CD4-positive, alpha-beta memory T cell (primary cell): ENCODE measurements around the gene NFATC2IP. TPM values are rescaled to one million over a fixed set of nuclear protein-coding genes. Genes with fewer than 3 reads are reported as not detected.
"Not testable (repeated sequence)": the region's sequence is repeated elsewhere in the genome, so short reads cannot be mapped to it uniquely, and the experiment has no call there.

Experiments
- CTCF ChIA-PET: fragments of 350-600 bp; sonication (Branson Sonifier 250); formaldehyde crosslinking; loops from one replicate; lab custom pipeline; 2021; ENCODE audit warnings: inconsistent platforms; ENCODE audit not compliant: partially characterized antibody; lab: Charles Lee
- POLR2A ChIA-PET: fragments of 350-600 bp; sonication (Branson Sonifier 250); formaldehyde crosslinking; loops from one replicate; lab custom pipeline; 2021; ENCODE audit not compliant: partially characterized antibody; lab: Charles Lee
- DNase-seq, 5 donors: peaks; one replicate each; pipeline versions ENCODE4 v3.0.0 to v3.0.0-alpha.2; 2020 to 2022; ENCODE audit warnings: mixed read lengths in 1 of 5
- H3K27ac ChIP-seq: one replicate; pipeline ENCODE4 v1.7.0; 2013; ENCODE audit warnings: low read depth, low read length
- H3K27me3 ChIP-seq: 2 replicates; pipeline ENCODE4 v1.7.0; 2013; ENCODE audit warnings: mild to moderate bottlenecking, low read length, moderate library complexity; ENCODE audit not compliant: insufficient read depth
- H3K36me3 ChIP-seq: 2 replicates; pipeline ENCODE4 v1.7.0; 2013; ENCODE audit warnings: mild to moderate bottlenecking, low read length, moderate library complexity; ENCODE audit not compliant: insufficient read depth
- H3K4me1 ChIP-seq: 2 replicates; pipeline ENCODE4 v1.7.0; 2013; ENCODE audit warnings: mild to moderate bottlenecking, low read length, moderate library complexity; ENCODE audit not compliant: insufficient read depth
- H3K4me3 ChIP-seq, 2 donors: one replicate each; pipeline ENCODE4 v1.7.0; 2013; ENCODE audit warnings: low read length in 2 of 2, mild to moderate bottlenecking in 1 of 2
- H3K9me3 ChIP-seq, 2 donors: one replicate each; pipeline ENCODE4 v1.7.0; 2013; ENCODE audit warnings: low read length in 2 of 2, control low read depth in 1 of 2; ENCODE audit not compliant: control insufficient read depth in 1 of 2
- H3K27ac Mint-ChIP-seq, 7 donors: one replicate each; pipeline ENCODE4 v1.8.0; 2020 to 2021; ENCODE audit warnings: mixed read lengths in 7 of 7, mild to moderate bottlenecking in 6 of 7, inconsistent platforms in 3 of 7, moderate library complexity in 3 of 7
- H3K27me3 Mint-ChIP-seq, 2 donors: one replicate each; pipeline ENCODE4 v1.8.0; 2020 to 2021; ENCODE audit warnings: mixed read lengths in 2 of 2
- H3K36me3 Mint-ChIP-seq, 2 donors: one replicate each; pipeline ENCODE4 v1.8.0; 2020 to 2021; ENCODE audit warnings: mixed read lengths in 2 of 2, inconsistent platforms in 1 of 2, mild to moderate bottlenecking in 1 of 2
- H3K4me1 Mint-ChIP-seq, 4 donors: one replicate each; pipeline ENCODE4 v1.8.0; 2020 to 2021; ENCODE audit warnings: mixed read lengths in 4 of 4, mild to moderate bottlenecking in 1 of 4
- H3K4me3 Mint-ChIP-seq, 8 donors: one replicate each; pipeline ENCODE4 v1.8.0; 2020 to 2021; ENCODE audit warnings: mixed read lengths in 8 of 8, mild to moderate bottlenecking in 7 of 8, moderate library complexity in 6 of 8, inconsistent platforms in 3 of 8
- H3K9me3 Mint-ChIP-seq, 8 donors: one replicate each; pipeline ENCODE4 v1.8.0; 2020 to 2021; ENCODE audit warnings: mixed read lengths in 8 of 8, mild to moderate bottlenecking in 5 of 8, inconsistent platforms in 3 of 8, moderate library complexity in 1 of 8
- intact Hi-C: fragments of 100-400 bp; cut with micrococcal nuclease; formaldehyde crosslinking; loops from one replicate; pipeline ENCODE4 v1.15.1; 2023
- polyA plus RNA-seq, 2 donors: library from polyadenylated mRNA; unstranded; fragments of 300-500 nt; fragmentation: Illumina TruSeq; gene quantifications; one replicate each; pipeline ENCODE4 v1.2.3, GENCODE V29; 2021
- total RNA-seq, 2 experiments: library from RNA; stranded (reverse); gene quantifications; one replicate each; pipeline ENCODE4 v1.2.3, GENCODE V29; 2021

Gene NFATC2IP
- total and polyA plus RNA-seq, 4 experiments from 2014 or later = 29.3 to 115 (median 67.4) TPM

DNA sequence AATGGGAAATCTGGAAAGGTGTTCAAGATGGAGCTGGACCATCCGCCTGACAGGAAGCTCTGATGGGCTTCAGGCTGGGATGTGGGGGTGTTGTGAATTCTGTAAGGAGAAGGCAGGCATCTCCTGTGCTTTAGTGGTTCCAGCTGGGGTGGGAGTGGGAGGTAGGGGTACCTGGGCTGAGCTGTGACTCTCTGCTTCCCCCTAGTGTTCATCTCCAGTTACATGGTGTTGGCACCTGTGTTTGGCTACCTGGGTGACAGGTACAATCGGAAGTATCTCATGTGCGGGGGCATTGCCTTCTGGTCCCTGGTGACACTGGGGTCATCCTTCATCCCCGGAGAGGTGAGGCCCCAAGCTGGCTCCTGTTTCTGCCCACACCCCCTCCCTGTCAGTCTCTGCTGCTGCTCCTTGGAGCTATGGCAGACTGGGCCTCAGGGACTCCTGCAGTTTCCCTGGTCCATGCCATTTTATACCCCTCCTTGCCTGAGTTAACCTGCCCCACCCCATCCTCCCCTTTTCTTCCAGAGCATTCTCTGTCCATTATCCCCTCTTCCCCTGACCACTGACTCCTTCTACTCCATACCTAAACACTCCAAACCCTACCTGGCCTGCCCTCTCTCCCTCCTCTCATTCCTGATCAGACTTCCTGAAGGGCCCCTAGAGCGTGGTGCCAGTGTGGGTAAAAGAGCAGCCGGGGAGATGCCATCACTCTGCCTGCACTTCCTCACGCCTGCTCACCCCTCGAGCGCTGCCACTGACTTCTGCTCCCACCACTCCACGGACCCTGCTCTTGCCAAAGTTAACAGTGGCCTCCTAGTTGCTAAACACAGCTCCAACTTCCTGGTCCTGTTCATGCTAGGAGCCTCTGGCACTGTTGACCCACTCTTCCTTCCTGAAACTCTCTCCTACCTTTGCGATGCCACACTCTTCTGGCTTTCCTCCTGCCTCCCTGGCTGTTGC, 27.2 kb downstream of the NFATC2IP start:
- no peak overlapping the region for H3K27ac ChIP-seq
- ChIA-PET POLR2A (interaction anchor here (0.9 to 7.3 kb wide), 6 partner anchors 8 to 97 kb away, joined by 3 to 155 read pairs (median 4); partner anchors contain the start of gene LAT), CTCF (interaction anchor here (0.8 to 4.3 kb wide), 20 partner anchors 10 to 52 kb away, joined by 3 to 41 read pairs (median 7); no protein-coding TSS in a partner anchor)
- intact Hi-C loops = no loop called here
- H3K4me3 ChIP-seq = no peak overlapping the region
- peaks cover 28% of the 10 kb centered on the region for H3K36me3 ChIP-seq
- peaks cover 33% of the 10 kb centered on the region for H3K4me1 ChIP-seq
- Mint-ChIP-seq H3K4me1 (peaks cover 29 to 50% (median 40%) of the 10 kb centered on the region in 4 donors), H3K9me3 (peaks cover 0 to 2% (median 0%) of the 10 kb centered on the region in 8 donors), H3K36me3 (peaks cover 32 to 40% of the 10 kb centered on the region in 2 donors), H3K4me3 (peak overlapping the region in 5 of 8 donors; percentile 19 to 65 (median 26)), H3K27me3 (no peaks in the 10 kb centered on the region), H3K27ac (peak overlapping the region; percentile 28 to 79 (median 70))
- H3K9me3 ChIP-seq = no peaks in the 10 kb centered on the region
- H3K27me3 ChIP-seq = no peaks in the 10 kb centered on the region
- DNase-seq = peak in 2 of 5 donors; percentile 30 to 60

DNA sequence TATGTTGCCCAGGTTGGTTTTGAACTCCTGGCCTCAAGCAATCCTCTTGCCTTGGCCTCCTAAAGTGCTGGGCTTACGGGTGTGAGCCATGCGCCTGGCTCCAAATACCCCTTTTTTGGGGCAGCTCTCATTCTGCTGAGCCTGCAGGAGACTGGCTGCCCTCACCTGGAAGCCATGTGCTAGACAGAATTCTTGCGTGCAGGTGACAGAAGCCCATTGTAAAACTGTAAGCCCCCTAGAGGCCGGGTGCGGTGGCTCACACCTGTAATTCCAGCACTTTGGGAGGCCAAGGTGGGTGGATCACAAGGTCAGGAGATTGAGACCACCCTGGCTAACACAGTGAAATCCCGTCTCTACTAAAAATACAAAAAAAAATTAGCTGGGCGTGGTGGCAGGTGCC, 29.6 kb downstream of the NFATC2IP start:
- POLR2A ChIA-PET = interaction anchor here (1.3 kb wide), 1 partner anchor 27 kb away, joined by 3 read pairs; no protein-coding TSS in a partner anchor
- Histone ChIP-seq H3K4me1 (peaks cover 40% of the 10 kb centered on the region), H3K36me3 (peaks cover 28% of the 10 kb centered on the region)
- CTCF ChIA-PET = interaction anchor here (4.3 kb wide), 1 partner anchor 8 kb away, joined by 41 read pairs; no protein-coding TSS in a partner anchor
- not testable (repeated sequence) for H3K4me3 Mint-ChIP-seq, H3K27me3 Mint-ChIP-seq, H3K27me3 ChIP-seq, H3K4me3 ChIP-seq, H3K27ac ChIP-seq, H3K9me3 Mint-ChIP-seq, DNase-seq, H3K9me3 ChIP-seq
- peaks cover 34 to 53% (median 45%) of the 10 kb centered on the region in 4 donors for H3K4me1 Mint-ChIP-seq
- peak overlapping the region in 2 of 7 donors; percentile 8 to 38 for H3K27ac Mint-ChIP-seq
- H3K36me3 Mint-ChIP-seq = peaks cover 45 to 47% of the 10 kb centered on the region in 2 donors
- intact Hi-C loops = loop anchor here (10.0 kb wide), 1 partner anchor 94 kb away; no protein-coding TSS in a partner anchor

DNA sequence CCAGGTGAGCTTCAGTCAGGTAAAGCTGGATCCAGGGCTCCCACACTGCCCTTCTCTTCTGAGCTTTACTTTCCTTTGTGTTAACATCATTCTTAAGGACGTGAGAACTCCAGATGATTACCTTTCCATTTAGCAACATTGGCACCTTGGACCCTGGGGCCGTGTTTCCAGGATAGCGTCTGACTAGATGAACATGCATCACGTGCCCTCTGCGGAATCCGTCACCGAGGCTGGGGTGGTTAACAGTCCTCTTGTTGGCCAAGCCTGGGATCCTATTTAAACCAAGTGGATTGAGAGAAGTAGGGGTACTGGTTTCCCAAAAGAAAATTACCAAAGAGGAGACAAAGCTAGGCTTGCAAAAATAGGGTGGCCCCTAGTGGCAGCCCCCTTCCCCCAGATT, 30.2 kb downstream of the NFATC2IP start:
- H3K4me1 ChIP-seq = peaks cover 35% of the 10 kb centered on the region
- H3K4me1 Mint-ChIP-seq = peaks cover 30 to 53% (median 41%) of the 10 kb centered on the region in 4 donors
- POLR2A ChIA-PET = interaction anchor here (1.3 kb wide), 1 partner anchor 27 kb away, joined by 3 read pairs; no protein-coding TSS in a partner anchor
- CTCF ChIA-PET = no interaction called here
- no peak for DNase-seq
- no peaks in the 10 kb centered on the region for H3K27me3 ChIP-seq
- no peak overlapping the region for H3K4me3 Mint-ChIP-seq
- no peaks in the 10 kb centered on the region for H3K27me3 Mint-ChIP-seq
- no peak overlapping the region for H3K27ac ChIP-seq
- H3K36me3 Mint-ChIP-seq = peaks cover 49 to 53% of the 10 kb centered on the region in 2 donors
- intact Hi-C loops = loop anchor here (10.0 kb wide), 1 partner anchor 94 kb away; no protein-coding TSS in a partner anchor
- no peak overlapping the region for H3K4me3 ChIP-seq
- H3K27ac Mint-ChIP-seq = peak overlapping the region in 3 of 7 donors; percentile 25 to 38 (median 30)
- H3K9me3 ChIP-seq = no peaks in the 10 kb centered on the region
- peaks cover 0 to 4% (median 0%) of the 10 kb centered on the region in 8 donors for H3K9me3 Mint-ChIP-seq
- H3K36me3 ChIP-seq = peaks cover 28% of the 10 kb centered on the region

DNA sequence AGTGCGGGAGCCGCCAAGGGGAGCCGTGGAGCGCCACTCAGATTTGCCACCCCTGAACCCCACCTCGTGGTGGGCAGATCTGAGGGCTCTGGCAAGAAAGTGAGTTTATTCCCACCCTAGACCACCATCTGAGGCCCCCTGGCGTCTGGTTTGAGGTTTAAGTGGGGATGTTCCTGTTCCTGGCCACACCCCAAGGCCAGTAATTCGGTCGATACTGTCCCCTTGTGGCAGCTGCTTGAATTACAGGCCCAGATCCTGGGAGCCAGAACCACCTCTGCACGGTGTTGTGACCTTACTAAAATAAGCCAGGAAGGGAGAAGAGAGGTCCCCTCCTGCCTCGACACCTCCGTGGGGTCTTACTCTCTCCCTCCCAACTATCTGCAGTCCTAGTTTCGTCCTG, 30.8 kb downstream of the NFATC2IP start:
- H3K27ac Mint-ChIP-seq = no peak overlapping the region
- Histone ChIP-seq H3K27ac (no peak overlapping the region), H3K4me3 (no peak overlapping the region), H3K4me1 (peaks cover 29% of the 10 kb centered on the region), H3K27me3 (no peaks in the 10 kb centered on the region), H3K9me3 (no peaks in the 10 kb centered on the region), H3K36me3 (peaks cover 31% of the 10 kb centered on the region)
- ChIA-PET POLR2A (interaction anchor here (1.3 kb wide), 1 partner anchor 26 kb away, joined by 3 read pairs; no protein-coding TSS in a partner anchor), CTCF (no interaction called here)
- no peak overlapping the region for H3K4me3 Mint-ChIP-seq
- H3K27me3 Mint-ChIP-seq = no peaks in the 10 kb centered on the region
- peaks cover 51 to 56% of the 10 kb centered on the region in 2 donors for H3K36me3 Mint-ChIP-seq
- intact Hi-C loops = loop anchor here (10.0 kb wide), 1 partner anchor 93 kb away; no protein-coding TSS in a partner anchor
- peaks cover 0 to 4% (median 0%) of the 10 kb centered on the region in 8 donors for H3K9me3 Mint-ChIP-seq
- peaks cover 27 to 55% (median 37%) of the 10 kb centered on the region in 4 donors for H3K4me1 Mint-ChIP-seq
- no peak for DNase-seq

DNA sequence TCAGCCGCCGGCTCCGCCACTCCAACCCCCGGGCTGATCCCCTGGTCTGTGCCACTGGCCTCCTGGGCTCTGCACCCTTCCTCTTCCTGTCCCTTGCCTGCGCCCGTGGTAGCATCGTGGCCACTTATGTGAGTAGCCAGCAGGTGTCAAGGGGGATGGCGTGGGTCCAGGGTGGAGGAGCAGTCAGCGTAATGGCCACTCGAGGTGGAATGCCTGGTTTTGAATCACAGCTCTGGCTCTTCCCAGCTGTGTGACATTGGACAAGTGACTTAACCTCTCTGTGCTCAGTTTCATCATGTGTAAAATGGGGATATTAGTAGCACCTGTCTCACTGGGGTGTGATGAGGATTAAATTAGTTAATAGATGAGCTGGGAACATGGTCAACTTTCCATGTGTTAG, 31.7 kb downstream of the NFATC2IP start:
- POLR2A ChIA-PET = interaction anchor here (1.0 to 8.4 kb wide), 4 partner anchors 7 to 41 kb away, joined by 3 to 155 read pairs (median 39); partner anchors contain the start of gene SPNS1
- H3K27me3 ChIP-seq = no peaks in the 10 kb centered on the region
- H3K4me3 ChIP-seq = no peak overlapping the region
- no peak for DNase-seq
- CTCF ChIA-PET = interaction anchor here (0.9 kb wide), 1 partner anchor 9 kb away, joined by 4 read pairs; no protein-coding TSS in a partner anchor
- peaks cover 40% of the 10 kb centered on the region for H3K36me3 ChIP-seq
- H3K36me3 Mint-ChIP-seq = peaks cover 57 to 58% of the 10 kb centered on the region in 2 donors
- H3K4me1 ChIP-seq = peaks cover 34% of the 10 kb centered on the region
- intact Hi-C loops = loop anchor here (10.0 kb wide), 1 partner anchor 92 kb away; no protein-coding TSS in a partner anchor
- peak overlapping the region in 3 of 7 donors; percentile 4 to 85 (median 14) for H3K27ac Mint-ChIP-seq
- peaks cover 27 to 57% (median 37%) of the 10 kb centered on the region in 4 donors for H3K4me1 Mint-ChIP-seq
- H3K27me3 Mint-ChIP-seq = no peaks in the 10 kb centered on the region
- peaks cover 0 to 6% (median 3%) of the 10 kb centered on the region in 8 donors for H3K9me3 Mint-ChIP-seq
- H3K9me3 ChIP-seq = no peaks in the 10 kb centered on the region
- no peak overlapping the region for H3K4me3 Mint-ChIP-seq
- H3K27ac ChIP-seq = no peak overlapping the region

DNA sequence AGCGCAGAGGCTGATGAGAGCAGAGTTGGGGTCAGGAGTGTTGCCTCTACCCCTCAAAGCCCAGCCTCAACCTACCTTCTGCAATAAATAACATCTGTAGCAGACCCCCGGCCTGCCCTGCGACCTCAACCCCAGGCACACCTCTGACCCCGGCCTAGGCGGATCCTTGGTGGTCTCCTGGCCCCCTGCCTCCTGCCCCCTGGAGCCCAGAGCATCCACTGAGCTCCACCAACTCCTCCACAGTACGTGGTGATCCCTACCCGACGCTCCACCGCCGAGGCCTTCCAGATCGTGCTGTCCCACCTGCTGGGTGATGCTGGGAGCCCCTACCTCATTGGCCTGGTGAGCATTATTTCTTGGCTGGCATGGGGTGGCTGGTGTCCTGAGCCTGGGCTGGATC, 32.2 kb downstream of the NFATC2IP start:
- H3K27me3 Mint-ChIP-seq = no peaks in the 10 kb centered on the region
- H3K4me1 Mint-ChIP-seq = peaks cover 27 to 57% (median 36%) of the 10 kb centered on the region in 4 donors
- H3K4me1 ChIP-seq = peaks cover 34% of the 10 kb centered on the region
- peaks cover 40% of the 10 kb centered on the region for H3K36me3 ChIP-seq
- no peaks in the 10 kb centered on the region for H3K27me3 ChIP-seq
- intact Hi-C loops = loop anchor here (10.0 kb wide), 1 partner anchor 92 kb away; no protein-coding TSS in a partner anchor
- CTCF ChIA-PET = interaction anchor here (0.9 to 1.0 kb wide), 2 partner anchors 9 kb away, joined by 3 to 4 read pairs; partner anchors contain the start of gene SPNS1
- H3K4me3 Mint-ChIP-seq = peak overlapping the region in 1 of 8 donors; percentile 99
- peak overlapping the region; percentile 17 for H3K27ac ChIP-seq
- H3K9me3 Mint-ChIP-seq = peaks cover 0 to 8% (median 6%) of the 10 kb centered on the region in 8 donors
- POLR2A ChIA-PET = interaction anchor here (1.0 to 8.4 kb wide), 4 partner anchors 7 to 40 kb away, joined by 3 to 155 read pairs (median 39); partner anchors contain the start of gene SPNS1
- H3K9me3 ChIP-seq = no peaks in the 10 kb centered on the region
- H3K27ac Mint-ChIP-seq = peak overlapping the region in 4 of 7 donors; percentile 67 to 98 (median 90)
- H3K36me3 Mint-ChIP-seq = peaks cover 57 to 60% of the 10 kb centered on the region in 2 donors
- H3K4me3 ChIP-seq = no peak overlapping the region
- DNase-seq = no peak
